Measurements from ENCODE around the gene SEC22A. TPM values are rescaled to one million over a fixed set of nuclear protein-coding genes. Genes with fewer than 3 reads are reported as not detected.

SEC22A gene
- total RNA-seq, 5 donors from 2014 or later (not counting 1 experiment from before 2014, with no cell fraction given) = 14.4 to 22.5 (median 18.7) TPM

DNA sequence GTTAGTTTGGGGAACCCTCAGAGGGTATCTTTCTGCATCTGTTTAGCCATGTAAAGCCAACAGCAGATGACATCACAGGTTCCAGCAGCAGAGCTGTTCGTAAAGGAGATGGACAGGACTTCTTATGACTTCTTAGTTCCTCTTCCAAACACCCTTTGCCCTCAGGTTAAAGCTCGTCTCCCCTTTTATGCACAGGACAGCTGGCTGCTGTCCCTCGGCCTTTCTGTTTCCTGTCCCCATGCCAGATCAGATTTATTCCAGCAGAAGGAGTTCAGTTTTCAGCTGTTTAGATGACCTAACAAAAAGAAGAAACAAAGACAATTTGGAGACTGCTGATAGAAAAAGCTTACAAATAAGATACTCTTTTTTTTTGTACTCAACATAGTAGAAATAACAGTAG is 45.1 kb downstream of the SEC22A start:
- Mint-ChIP-seq H3K27ac (no peak overlapping the region), H3K36me3 (peaks cover 64% of the 10 kb centered on the region)
- 92% methylated on average over 2 of the region's 3 CpGs for WGBS (ENCODE audit: insufficient coverage)

DNA sequence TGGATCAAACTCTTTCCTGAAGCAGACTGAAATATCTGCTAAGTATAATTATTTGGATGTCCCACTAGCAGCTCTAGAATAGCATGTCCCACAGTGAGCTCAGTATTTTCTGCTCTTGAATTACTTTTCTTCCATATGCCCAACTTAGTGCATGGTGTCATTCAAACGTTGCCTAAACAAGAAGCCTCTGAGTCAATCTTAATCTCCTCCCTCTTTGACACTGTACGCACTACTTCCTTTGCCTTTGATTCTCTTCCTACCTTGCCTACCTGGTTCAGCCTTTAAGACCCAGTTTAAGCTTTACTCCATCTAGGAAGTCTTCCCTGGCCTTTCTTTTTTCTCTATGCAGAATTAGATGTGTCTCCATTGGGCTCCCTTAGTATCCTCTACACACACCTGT is 54.5 kb downstream of the SEC22A start:
- H3K36me3 ChIP-seq (ENCODE audit: control insufficient read depth in 2 of 2, extremely low read depth in 1 of 2, insufficient read depth in 1 of 2, low read length in 1 of 2) = peaks cover 0 to 10% of the 10 kb centered on the region in 2 donors
- Mint-ChIP-seq H3K36me3 (peaks cover 20% of the 10 kb centered on the region), H3K27me3 (no peaks in the 10 kb centered on the region), H3K27ac (no peak overlapping the region), H3K4me1 (peaks cover 0 to 2% (median 0%) of the 10 kb centered on the region in 3 donors), H3K4me3 (no peak overlapping the region), H3K9me3 (no peaks in the 10 kb centered on the region)
- DNase-seq = no peak
- 79% methylated on average over 2 of the region's 2 CpGs for WGBS (ENCODE audit: insufficient coverage)
- no peak overlapping the region for H3K27ac ChIP-seq (ENCODE audit: low read length)
- no peak overlapping the region for H3K4me3 ChIP-seq (ENCODE audit: control insufficient read depth in 1 of 2, extremely low read depth in 1 of 2, low read length in 1 of 2)
- no peak for ATAC-seq (replicated peaks in 1 of 4)
- H3K4me1 ChIP-seq (ENCODE audit: control insufficient read depth in 1 of 2, extremely low read depth in 1 of 2, insufficient read depth in 2 of 2, low read length in 2 of 2) = no peaks in the 10 kb centered on the region
- CTCF ChIA-PET = no interaction called here
- H3K27me3 ChIP-seq (replicated peaks in 1 of 2; ENCODE audit: control insufficient read depth in 2 of 2, extremely low read depth in 1 of 2, insufficient read depth in 2 of 2, low read length in 1 of 2) = no peaks in the 10 kb centered on the region
- POLR2A ChIA-PET = no interaction called here
- no peaks in the 10 kb centered on the region for H3K9me3 ChIP-seq

More for the DNA sequence above, 45.1 kb downstream of the SEC22A start:
- no peaks in the 10 kb centered on the region for H3K27me3 Mint-ChIP-seq
- Histone ChIP-seq H3K4me1 (ENCODE audit: control insufficient read depth in 1 of 2, extremely low read depth in 1 of 2, insufficient read depth in 2 of 2, low read length in 2 of 2) (no peaks in the 10 kb centered on the region), H3K27me3 (replicated peaks in 1 of 2; ENCODE audit: control insufficient read depth in 2 of 2, extremely low read depth in 1 of 2, insufficient read depth in 2 of 2, low read length in 1 of 2) (no peaks in the 10 kb centered on the region), H3K36me3 (ENCODE audit: control insufficient read depth in 2 of 2, extremely low read depth in 1 of 2, insufficient read depth in 1 of 2, low read length in 1 of 2) (peaks cover 4 to 36% of the 10 kb centered on the region in 2 donors), H3K9me3 (no peaks in the 10 kb centered on the region), H3K4me3 (ENCODE audit: control insufficient read depth in 1 of 2, extremely low read depth in 1 of 2, low read length in 1 of 2) (no peak overlapping the region), H3K27ac (ENCODE audit: low read length) (no peak overlapping the region)
- no peak overlapping the region for H3K4me3 Mint-ChIP-seq
- CTCF ChIA-PET = no interaction called here
- H3K4me1 Mint-ChIP-seq = peaks cover 12 to 25% (median 18%) of the 10 kb centered on the region in 3 donors
- H3K9me3 Mint-ChIP-seq = no peaks in the 10 kb centered on the region
- DNase-seq = no peak
- ATAC-seq (replicated peaks in 1 of 4) = no peak
- POLR2A ChIA-PET = interaction anchor here in 1 of 2 donors (0.6 kb wide), 1 partner anchor 47 kb away, joined by 12 read pairs; no protein-coding TSS in a partner anchor

DNA sequence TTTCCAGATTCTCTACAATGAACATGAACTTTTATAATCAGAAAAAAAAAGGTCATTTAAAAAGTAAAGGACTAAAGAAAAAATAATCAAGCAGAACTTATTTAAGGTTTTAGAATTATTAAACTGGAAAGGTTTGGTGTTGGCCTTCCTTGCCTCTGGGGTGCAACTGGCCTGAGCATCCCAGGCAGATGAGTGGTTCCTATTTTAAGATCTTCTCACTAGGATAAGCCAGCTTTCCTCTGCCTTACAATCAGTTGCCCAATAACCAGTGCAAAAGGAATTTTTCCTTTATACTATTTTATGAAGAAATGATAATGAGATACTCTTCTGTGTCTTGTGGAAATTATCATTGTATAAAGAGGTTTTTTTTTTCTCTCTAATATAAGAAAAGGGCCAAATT is 56.6 kb downstream of the SEC22A start:
- ChIA-PET POLR2A (no interaction called here), CTCF (no interaction called here)
- Mint-ChIP-seq H3K27ac (no peak overlapping the region), H3K9me3 (no peaks in the 10 kb centered on the region), H3K4me1 (peaks cover 0 to 2% (median 0%) of the 10 kb centered on the region in 3 donors), H3K36me3 (peaks cover 22% of the 10 kb centered on the region), H3K27me3 (no peaks in the 10 kb centered on the region), H3K4me3 (no peak overlapping the region)
- Histone ChIP-seq H3K36me3 (ENCODE audit: control insufficient read depth in 2 of 2, extremely low read depth in 1 of 2, insufficient read depth in 1 of 2, low read length in 1 of 2) (peaks cover 0 to 9% of the 10 kb centered on the region in 2 donors), H3K4me3 (ENCODE audit: control insufficient read depth in 1 of 2, extremely low read depth in 1 of 2, low read length in 1 of 2) (no peak overlapping the region), H3K9me3 (no peaks in the 10 kb centered on the region), H3K27me3 (replicated peaks in 1 of 2; ENCODE audit: control insufficient read depth in 2 of 2, extremely low read depth in 1 of 2, insufficient read depth in 2 of 2, low read length in 1 of 2) (no peaks in the 10 kb centered on the region), H3K4me1 (ENCODE audit: control insufficient read depth in 1 of 2, extremely low read depth in 1 of 2, insufficient read depth in 2 of 2, low read length in 2 of 2) (no peaks in the 10 kb centered on the region), H3K27ac (ENCODE audit: low read length) (no peak overlapping the region)
- DNase-seq = no peak
- ATAC-seq (replicated peaks in 1 of 4) = no peak

DNA sequence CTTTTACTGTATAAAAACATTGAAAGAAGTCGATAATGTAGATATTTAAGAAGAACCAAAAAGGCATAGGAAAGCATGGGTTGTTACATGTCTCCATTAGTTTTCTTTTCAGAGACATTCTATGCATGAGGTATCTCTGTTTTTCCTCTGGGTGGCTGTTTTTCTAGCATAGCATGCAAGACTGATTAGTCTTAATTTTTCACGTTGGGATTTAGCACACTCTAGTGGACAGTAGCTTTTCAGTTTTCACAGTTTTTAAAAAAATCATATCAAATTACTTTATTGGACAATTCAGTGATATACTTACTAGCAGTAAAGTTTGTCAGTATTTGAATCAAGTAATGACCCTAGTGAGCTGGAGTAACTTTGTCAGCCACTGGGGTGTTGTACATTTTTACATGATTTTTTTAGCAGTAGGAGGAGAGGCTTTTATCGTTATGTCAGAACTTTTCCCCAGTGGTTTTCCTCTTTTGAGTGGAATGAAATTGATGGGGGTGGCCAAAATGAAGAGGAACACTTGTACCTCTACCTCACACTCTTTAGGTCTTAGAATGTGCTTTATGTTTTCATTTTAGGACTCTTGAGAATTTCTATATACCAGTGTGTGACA is 57.2 kb downstream of the SEC22A start:
- H3K27ac ChIP-seq (ENCODE audit: low read length) = no peak overlapping the region
- H3K36me3 Mint-ChIP-seq = peaks cover 27% of the 10 kb centered on the region
- H3K4me3 ChIP-seq (ENCODE audit: control insufficient read depth in 1 of 2, extremely low read depth in 1 of 2, low read length in 1 of 2) = no peak overlapping the region
- no CpG with 5 or more reads among the region's 3 CpGs for WGBS (ENCODE audit: insufficient coverage)
- ChIA-PET CTCF (interaction anchor here in 1 of 2 donors (0.7 kb wide), 1 partner anchor 16 kb away, joined by 3 read pairs; no protein-coding TSS in a partner anchor), POLR2A (no interaction called here)
- no peak overlapping the region for H3K27ac Mint-ChIP-seq
- H3K9me3 ChIP-seq = no peaks in the 10 kb centered on the region
- no peaks in the 10 kb centered on the region for H3K27me3 Mint-ChIP-seq
- ATAC-seq (replicated peaks in 1 of 4) (peak in 1 of 4 experiments; percentile 52), DNase-seq (peak in 1 of 35 experiments; percentile 47)
- H3K36me3 ChIP-seq (ENCODE audit: control insufficient read depth in 2 of 2, extremely low read depth in 1 of 2, insufficient read depth in 1 of 2, low read length in 1 of 2) = peaks cover 0 to 10% of the 10 kb centered on the region in 2 donors
- H3K9me3 Mint-ChIP-seq = no peaks in the 10 kb centered on the region
- H3K4me3 Mint-ChIP-seq = no peak overlapping the region
- no peaks in the 10 kb centered on the region for H3K27me3 ChIP-seq (replicated peaks in 1 of 2; ENCODE audit: control insufficient read depth in 2 of 2, extremely low read depth in 1 of 2, insufficient read depth in 2 of 2, low read length in 1 of 2)
- peaks cover 0 to 2% (median 0%) of the 10 kb centered on the region in 3 donors for H3K4me1 Mint-ChIP-seq
- no peaks in the 10 kb centered on the region for H3K4me1 ChIP-seq (ENCODE audit: control insufficient read depth in 1 of 2, extremely low read depth in 1 of 2, insufficient read depth in 2 of 2, low read length in 2 of 2)

DNA sequence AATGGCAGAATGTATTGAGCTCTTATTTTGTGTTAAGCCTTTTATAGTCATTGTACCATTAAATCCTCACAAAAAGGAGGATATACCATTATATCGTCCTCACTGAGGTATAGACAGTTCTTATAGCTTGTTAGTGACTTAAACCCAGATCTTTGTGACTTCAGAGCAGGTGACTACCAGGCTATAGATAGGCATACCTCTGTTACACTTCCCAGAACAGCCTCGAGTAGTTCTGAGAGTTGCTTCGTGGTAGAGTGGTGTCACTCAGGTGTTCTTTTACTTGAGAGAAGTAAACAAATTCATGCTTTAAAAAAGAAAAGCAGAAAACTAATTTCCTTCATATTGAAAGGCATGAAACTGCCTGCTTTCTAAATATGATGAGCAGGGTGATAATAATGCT is 59.9 kb downstream of the SEC22A start:
- ATAC-seq (replicated peaks in 1 of 4) (no peak), DNase-seq (no peak)
- Histone ChIP-seq H3K9me3 (no peaks in the 10 kb centered on the region), H3K27me3 (replicated peaks in 1 of 2; ENCODE audit: control insufficient read depth in 2 of 2, extremely low read depth in 1 of 2, insufficient read depth in 2 of 2, low read length in 1 of 2) (no peaks in the 10 kb centered on the region), H3K4me1 (ENCODE audit: control insufficient read depth in 1 of 2, extremely low read depth in 1 of 2, insufficient read depth in 2 of 2, low read length in 2 of 2) (no peaks in the 10 kb centered on the region), H3K27ac (ENCODE audit: low read length) (no peak overlapping the region), H3K36me3 (ENCODE audit: control insufficient read depth in 2 of 2, extremely low read depth in 1 of 2, insufficient read depth in 1 of 2, low read length in 1 of 2) (peaks cover 0 to 14% of the 10 kb centered on the region in 2 donors), H3K4me3 (ENCODE audit: control insufficient read depth in 1 of 2, extremely low read depth in 1 of 2, low read length in 1 of 2) (no peak overlapping the region)
- Mint-ChIP-seq H3K27ac (no peak overlapping the region), H3K36me3 (peaks cover 46% of the 10 kb centered on the region), H3K9me3 (peaks cover 0 to 5% (median 0%) of the 10 kb centered on the region in 3 donors), H3K27me3 (no peaks in the 10 kb centered on the region), H3K4me1 (peaks cover 0 to 2% (median 0%) of the 10 kb centered on the region in 3 donors), H3K4me3 (no peak overlapping the region)
- no CpG with 5 or more reads among the region's 3 CpGs for WGBS (ENCODE audit: insufficient coverage)
- ChIA-PET POLR2A (no interaction called here), CTCF (no interaction called here)

DNA sequence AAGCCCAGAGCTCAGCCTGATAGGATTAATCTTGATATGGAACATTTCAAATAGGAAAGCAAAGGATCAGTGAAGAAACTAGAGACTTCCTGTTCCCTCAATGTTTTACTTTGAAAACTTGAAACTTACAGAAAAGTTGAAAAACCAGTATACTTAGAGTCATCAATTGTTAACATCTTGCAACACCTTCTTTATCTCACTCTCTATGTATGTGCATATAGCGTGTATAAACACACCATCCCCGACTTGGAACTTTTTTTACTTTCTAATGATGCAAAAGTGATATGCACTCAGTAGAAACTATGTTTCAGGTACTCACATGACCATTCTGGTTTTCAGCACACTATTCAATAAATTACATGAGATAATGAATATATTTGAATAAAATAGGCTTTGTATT is 60.5 kb downstream of the SEC22A start:
- Mint-ChIP-seq H3K4me1 (peaks cover 0 to 2% (median 0%) of the 10 kb centered on the region in 3 donors), H3K27me3 (no peaks in the 10 kb centered on the region), H3K9me3 (peaks cover 0 to 5% (median 0%) of the 10 kb centered on the region in 3 donors), H3K27ac (no peak overlapping the region), H3K36me3 (peaks cover 52% of the 10 kb centered on the region), H3K4me3 (no peak overlapping the region)
- Histone ChIP-seq H3K9me3 (no peaks in the 10 kb centered on the region), H3K36me3 (ENCODE audit: control insufficient read depth in 2 of 2, extremely low read depth in 1 of 2, insufficient read depth in 1 of 2, low read length in 1 of 2) (peaks cover 0 to 14% of the 10 kb centered on the region in 2 donors), H3K27me3 (replicated peaks in 1 of 2; ENCODE audit: control insufficient read depth in 2 of 2, extremely low read depth in 1 of 2, insufficient read depth in 2 of 2, low read length in 1 of 2) (no peaks in the 10 kb centered on the region), H3K27ac (ENCODE audit: low read length) (no peak overlapping the region), H3K4me3 (ENCODE audit: control insufficient read depth in 1 of 2, extremely low read depth in 1 of 2, low read length in 1 of 2) (no peak overlapping the region), H3K4me1 (ENCODE audit: control insufficient read depth in 1 of 2, extremely low read depth in 1 of 2, insufficient read depth in 2 of 2, low read length in 2 of 2) (no peaks in the 10 kb centered on the region)
- WGBS (ENCODE audit: insufficient coverage) = 100% methylated on average over 2 of the region's 2 CpGs
- ATAC-seq (replicated peaks in 1 of 4) (no peak), DNase-seq (no peak)
- ChIA-PET POLR2A (no interaction called here), CTCF (no interaction called here)
